Measurements from ENCODE around the gene ZNF354B. TPM values are rescaled to one million over a fixed set of nuclear protein-coding genes. Genes with fewer than 3 reads are reported as not detected.
"Not testable (repeated sequence)": the region's sequence is repeated elsewhere in the genome, so short reads cannot be mapped to it uniquely, and the experiment has no call there.

The ZNF354B gene
- total RNA-seq, 1 experiment from 2014 or later: 10.6 TPM

- ChIA-PET CTCF (no interaction called here), POLR2A (ENCODE audit: unreplicated experiment) (no interaction called here)
- H3K4me1 ChIP-seq (replicated peaks; ENCODE audit: insufficient read depth): no peaks in the 10 kb centered on the region
- TF ChIP-seq EZH2 (IDR thresholded peaks at IDR 0.05; ENCODE audit: low read depth) (no peak), CTCF (conservative IDR thresholded peaks at IDR 0.05) (no peak)
- intact Hi-C loops (cut with micrococcal nuclease; ENCODE audit: unreplicated experiment): no loop called here
- H3K4me2 ChIP-seq: no peak overlapping the region
- peaks cover 65% of the 10 kb centered on the region for H3K36me3 ChIP-seq (ENCODE audit: low read depth)
- H2AFZ ChIP-seq: no peak overlapping the region
- no peak for DNase-seq
- no peak overlapping the region for H3K27ac ChIP-seq
- no peaks in the 10 kb centered on the region for H3K27me3 ChIP-seq (ENCODE audit: insufficient read depth, low read depth)
- H3K9me3 ChIP-seq (ENCODE audit: insufficient read depth, low read depth): peaks cover 29% of the 10 kb centered on the region
- no peaks in the 10 kb centered on the region for H3K9me2 ChIP-seq (ENCODE audit: insufficient read depth)
- H3K79me2 ChIP-seq (ENCODE audit: low read depth): no peaks in the 10 kb centered on the region
- H4K20me1 ChIP-seq (ENCODE audit: insufficient read depth): no peaks in the 10 kb centered on the region
- H3K4me3 ChIP-seq: no peak overlapping the region
- no TSS peak for BruUV-seq (replicated peaks)
- H3F3A ChIP-seq (ENCODE audit: insufficient read depth, low read depth): no peaks in the 10 kb centered on the region
Measured at GRCh38 chr5:178870411-178870810, 10.7 kb downstream of the ZNF354B start.

DNA sequence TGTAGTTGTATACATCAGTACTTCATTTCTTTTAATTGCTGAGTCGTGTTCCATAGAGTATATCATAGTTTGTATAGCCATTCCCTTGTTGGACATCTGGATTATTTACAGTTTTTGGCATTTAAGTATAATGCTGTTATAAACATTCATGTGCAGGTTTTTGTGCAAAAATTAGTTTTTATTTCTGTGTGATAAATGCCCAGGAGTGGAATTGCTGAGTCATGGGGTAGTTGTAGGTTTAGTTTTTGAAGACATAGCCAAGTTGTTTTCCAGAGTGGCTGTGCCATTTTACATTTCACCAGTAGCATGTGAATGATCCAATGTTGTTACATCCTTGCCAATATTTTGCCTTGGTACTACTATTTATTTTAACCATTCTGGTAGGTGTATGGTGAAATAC, 12.5 kb downstream of the ZNF354B start:
- Histone ChIP-seq H3K4me1 (replicated peaks; ENCODE audit: insufficient read depth) (no peaks in the 10 kb centered on the region), H3K4me3 (no peak overlapping the region), H2AFZ (no peak overlapping the region), H3K9me2 (ENCODE audit: insufficient read depth) (no peaks in the 10 kb centered on the region), H3F3A (ENCODE audit: insufficient read depth, low read depth) (no peaks in the 10 kb centered on the region), H3K27me3 (ENCODE audit: insufficient read depth, low read depth) (no peaks in the 10 kb centered on the region), H3K9me3 (ENCODE audit: insufficient read depth, low read depth) (peaks cover 33% of the 10 kb centered on the region), H3K79me2 (ENCODE audit: low read depth) (no peaks in the 10 kb centered on the region), H3K36me3 (ENCODE audit: low read depth) (peaks cover 68% of the 10 kb centered on the region), H3K4me2 (no peak overlapping the region), H4K20me1 (ENCODE audit: insufficient read depth) (no peaks in the 10 kb centered on the region), H3K27ac (no peak overlapping the region)
- intact Hi-C loops (cut with micrococcal nuclease; ENCODE audit: unreplicated experiment): no loop called here
- ChIA-PET CTCF (no interaction called here), POLR2A (ENCODE audit: unreplicated experiment) (no interaction called here)
- TF ChIP-seq CTCF (conservative IDR thresholded peaks at IDR 0.05) (no peak), EZH2 (IDR thresholded peaks at IDR 0.05; ENCODE audit: low read depth) (no peak)
- no peak for DNase-seq
- BruUV-seq (replicated peaks): no TSS peak

DNA sequence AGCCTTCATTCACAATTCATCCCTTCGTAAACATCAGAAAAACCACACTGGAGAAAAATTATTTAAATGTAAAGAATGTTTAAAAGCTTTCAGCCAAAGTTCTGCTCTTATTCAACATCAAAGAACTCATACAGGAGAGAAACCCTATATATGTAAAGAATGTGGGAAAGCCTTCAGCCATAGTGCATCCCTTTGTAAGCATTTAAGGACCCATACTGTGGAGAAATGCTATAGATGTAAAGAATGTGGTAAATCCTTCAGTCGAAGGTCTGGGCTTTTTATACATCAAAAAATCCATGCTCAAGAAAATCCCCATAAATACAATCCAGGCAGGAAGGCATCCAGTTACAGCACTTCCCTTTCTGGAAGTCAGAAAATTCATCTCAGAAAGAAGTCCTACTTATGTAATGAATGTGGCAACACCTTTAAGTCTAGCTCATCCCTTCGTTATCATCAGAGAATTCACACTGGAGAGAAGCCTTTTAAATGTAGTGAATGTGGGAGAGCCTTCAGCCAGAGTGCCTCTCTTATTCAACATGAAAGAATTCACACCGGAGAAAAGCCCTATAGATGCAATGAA, 23.5 kb downstream of the ZNF354B start:
- H3K4me3 ChIP-seq; H3K27ac ChIP-seq; POLR2A ChIA-PET (ENCODE audit: unreplicated experiment); H2AFZ ChIP-seq; CTCF ChIA-PET; intact Hi-C loops (cut with micrococcal nuclease; ENCODE audit: unreplicated experiment); H3K79me2 ChIP-seq (ENCODE audit: low read depth); H3K4me1 ChIP-seq (replicated peaks; ENCODE audit: insufficient read depth); H3K9me2 ChIP-seq (ENCODE audit: insufficient read depth); H3K27me3 ChIP-seq (ENCODE audit: insufficient read depth, low read depth); H4K20me1 ChIP-seq (ENCODE audit: insufficient read depth); H3K4me2 ChIP-seq; BruUV-seq (replicated peaks); H3F3A ChIP-seq (ENCODE audit: insufficient read depth, low read depth); DNase-seq: not testable (repeated sequence)
- H3K36me3 ChIP-seq (ENCODE audit: low read depth): peaks cover 79% of the 10 kb centered on the region
- H3K9me3 ChIP-seq (ENCODE audit: insufficient read depth, low read depth): peaks cover 60% of the 10 kb centered on the region

DNA sequence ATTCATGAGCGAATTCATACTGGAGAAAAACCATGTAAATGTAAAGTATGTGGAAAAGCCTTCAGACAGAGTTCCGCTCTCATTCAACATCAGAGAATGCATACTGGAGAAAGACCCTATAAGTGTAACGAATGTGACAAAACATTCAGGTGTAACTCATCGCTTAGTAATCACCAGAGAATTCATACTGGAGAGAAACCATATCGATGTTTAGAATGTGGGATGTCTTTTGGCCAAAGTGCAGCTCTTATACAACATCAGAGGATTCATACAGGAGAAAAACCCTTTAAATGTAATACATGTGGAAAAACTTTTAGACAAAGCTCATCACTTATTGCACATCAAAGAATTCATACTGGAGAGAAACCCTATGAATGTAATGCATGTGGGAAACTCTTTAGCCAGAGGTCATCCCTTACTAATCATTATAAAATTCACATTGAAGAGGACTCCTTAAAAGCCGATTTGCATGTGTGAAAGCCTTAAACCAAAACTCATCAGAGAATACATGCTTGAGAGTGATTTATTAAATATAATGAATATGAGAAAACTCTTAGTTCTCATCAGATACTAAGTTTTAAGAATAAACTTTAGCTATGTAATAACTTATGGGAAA, 24.2 kb downstream of the ZNF354B start:
- Histone ChIP-seq H3K4me2 (no peak overlapping the region), H3K36me3 (ENCODE audit: low read depth) (peaks cover 77% of the 10 kb centered on the region), H3K9me3 (ENCODE audit: insufficient read depth, low read depth) (peaks cover 62% of the 10 kb centered on the region), H3K27ac (no peak overlapping the region), H4K20me1 (ENCODE audit: insufficient read depth) (no peaks in the 10 kb centered on the region), H3K27me3 (ENCODE audit: insufficient read depth, low read depth) (no peaks in the 10 kb centered on the region), H3K4me3 (no peak overlapping the region), H3K9me2 (ENCODE audit: insufficient read depth) (no peaks in the 10 kb centered on the region), H3F3A (ENCODE audit: insufficient read depth, low read depth) (no peaks in the 10 kb centered on the region; the same call in 1 of the 2 replicates), H2AFZ (no peak overlapping the region), H3K4me1 (replicated peaks; ENCODE audit: insufficient read depth) (no peaks in the 10 kb centered on the region), H3K79me2 (ENCODE audit: low read depth) (no peaks in the 10 kb centered on the region)
- ChIA-PET CTCF (no interaction called here), POLR2A (ENCODE audit: unreplicated experiment) (interaction anchor here (0.6 kb wide), 1 partner anchor 667 kb away, joined by 4 read pairs; no protein-coding TSS in a partner anchor)
- intact Hi-C loops (cut with micrococcal nuclease; ENCODE audit: unreplicated experiment): no loop called here
- DNase-seq: no peak
- BruUV-seq (replicated peaks): no TSS peak
- TF ChIP-seq CTCF (conservative IDR thresholded peaks at IDR 0.05): no peak
- TF ChIP-seq EZH2 (IDR thresholded peaks at IDR 0.05; ENCODE audit: low read depth): no peak
